GM18951 (cell line): ENCODE measurements around the gene TBL1X.
"Not testable (repeated sequence)": the region's sequence is repeated elsewhere in the genome, so short reads cannot be mapped to it uniquely, and the experiment has no call there.

Experiments used
- POLR2A ChIP-seq: IDR thresholded peaks from 4 replicates; pipeline ENCODE4 v1.6.1; 2011; ENCODE audit warnings: mild to moderate bottlenecking; ENCODE audit not compliant: insufficient read length, insufficient read depth; ENCODE audit errors: extremely low read depth
- in situ Hi-C: fragments of 300-500 bp; cut with MboI; formaldehyde crosslinking; loops from one replicate; pipeline ENCODE4 v1.12.0; 2022; ENCODE audit warnings: low sequenced_read_pairs, mixed read lengths, inconsistent platforms; ENCODE audit not compliant: unreplicated experiment

The TBL1X gene

GRCh38 chrX:9467146-9467545 is 2.3 kb downstream of the TBL1X start:
- no peak for TF ChIP-seq POLR2A
- in situ Hi-C loops, result no loop called here

DNA sequence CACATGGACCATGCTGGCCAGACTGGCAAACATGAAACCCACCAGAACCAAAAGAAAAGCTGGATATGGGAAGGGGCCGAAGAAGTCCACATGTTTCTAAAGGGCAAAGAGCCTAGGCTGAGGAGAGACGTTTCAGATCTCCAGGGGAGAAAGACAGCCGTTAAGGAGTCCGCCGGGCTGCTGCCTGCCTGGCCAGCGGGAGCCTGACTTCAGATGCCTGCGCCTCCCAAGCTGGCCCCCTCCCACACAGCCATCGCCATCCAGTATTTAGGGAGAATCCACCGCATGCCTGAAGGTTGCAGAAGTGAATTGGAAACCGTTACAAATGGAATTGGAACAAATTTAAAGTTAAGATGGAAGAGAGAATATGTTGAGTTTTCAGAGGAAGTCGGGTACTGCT is 2.9 kb downstream of the TBL1X start:
- in situ Hi-C loops, result no loop called here

DNA sequence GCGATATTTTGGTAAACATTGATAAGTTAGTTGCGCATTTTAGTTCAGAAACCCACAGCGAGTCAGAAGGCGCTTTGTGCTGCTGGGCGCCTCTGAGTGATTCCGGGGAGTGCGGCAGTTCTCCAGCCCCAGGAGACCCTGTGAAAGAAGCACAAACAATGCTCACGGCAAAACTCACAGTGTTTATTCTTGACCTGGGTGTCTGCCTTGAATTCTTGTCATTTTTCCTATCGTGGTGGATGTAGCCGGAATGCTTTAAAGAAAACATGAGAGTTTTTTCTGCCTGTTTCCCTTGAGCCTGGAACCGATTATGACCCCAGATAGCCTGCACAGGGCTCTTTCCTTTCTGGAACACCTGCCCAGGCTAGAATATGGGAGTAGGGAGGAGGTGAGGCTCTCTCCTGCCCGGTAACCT is 6.7 kb downstream of the TBL1X start:
- no peak for TF ChIP-seq POLR2A
- in situ Hi-C loops, result no loop called here

More for the DNA sequence above, 2.9 kb downstream of the TBL1X start:
- no peak for TF ChIP-seq POLR2A

- in situ Hi-C loops, result no loop called here
- no peak for TF ChIP-seq POLR2A
These were observed 8.8 kb downstream of the TBL1X start for GRCh38 chrX:9473708-9474107.

GRCh38 chrX:9475417-9475816 is 10.6 kb downstream of the TBL1X start:
- in situ Hi-C loops, result not testable (repeated sequence)

DNA sequence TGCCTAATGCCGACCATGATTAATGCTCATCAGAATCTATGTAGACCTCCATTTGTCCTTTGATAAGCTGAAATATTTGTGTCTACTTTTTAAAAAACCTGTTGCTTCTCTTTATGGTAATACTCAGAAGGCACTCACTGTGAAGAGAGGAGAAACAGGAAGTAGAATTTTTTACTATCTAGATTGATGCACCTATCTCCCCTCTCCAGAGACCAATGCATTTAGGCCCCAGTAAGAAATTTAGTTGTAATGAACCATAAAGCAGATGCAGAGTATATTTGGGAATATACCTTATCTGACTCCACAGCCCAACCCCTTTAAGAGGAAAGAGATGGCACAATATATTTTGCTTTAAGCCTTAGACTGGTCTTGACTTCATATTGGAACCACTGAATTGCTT is 11.1 kb downstream of the TBL1X start:
- in situ Hi-C loops, result no loop called here
- TF ChIP-seq POLR2A, result no peak

- in situ Hi-C loops, result no loop called here
- no peak for TF ChIP-seq POLR2A
These were observed 12.1 kb downstream of the TBL1X start for GRCh38 chrX:9476810-9477575.

DNA sequence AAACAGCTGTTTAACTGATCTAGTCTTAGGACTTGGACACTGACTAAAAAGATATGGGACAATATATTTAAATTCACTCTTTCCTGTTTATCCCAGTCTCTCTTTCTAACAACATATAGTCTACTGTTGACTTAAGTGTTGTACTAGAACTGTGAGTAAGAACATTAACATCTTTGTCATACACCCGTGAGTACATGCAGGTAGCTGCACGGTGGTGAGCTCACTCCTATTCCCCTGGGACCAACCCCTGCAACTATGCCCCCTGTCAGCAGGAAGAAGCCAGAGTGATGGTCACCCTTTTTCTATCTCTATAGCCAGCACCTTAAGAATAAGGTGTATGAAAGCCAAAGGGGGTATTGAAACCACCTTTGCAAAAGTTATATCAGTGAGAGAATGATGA is 17.6 kb downstream of the TBL1X start:
- in situ Hi-C loops, result no loop called here
- no peak for TF ChIP-seq POLR2A

GRCh38 chrX:9482837-9483236 is 18.0 kb downstream of the TBL1X start:
- in situ Hi-C loops, result no loop called here
- no peak for TF ChIP-seq POLR2A

GRCh38 chrX:9483376-9483775 is 18.5 kb downstream of the TBL1X start:
- in situ Hi-C loops, result no loop called here
- TF ChIP-seq POLR2A, result no peak

GRCh38 chrX:9486786-9487387 is 22.0 kb downstream of the TBL1X start:
- in situ Hi-C loops, result no loop called here

DNA sequence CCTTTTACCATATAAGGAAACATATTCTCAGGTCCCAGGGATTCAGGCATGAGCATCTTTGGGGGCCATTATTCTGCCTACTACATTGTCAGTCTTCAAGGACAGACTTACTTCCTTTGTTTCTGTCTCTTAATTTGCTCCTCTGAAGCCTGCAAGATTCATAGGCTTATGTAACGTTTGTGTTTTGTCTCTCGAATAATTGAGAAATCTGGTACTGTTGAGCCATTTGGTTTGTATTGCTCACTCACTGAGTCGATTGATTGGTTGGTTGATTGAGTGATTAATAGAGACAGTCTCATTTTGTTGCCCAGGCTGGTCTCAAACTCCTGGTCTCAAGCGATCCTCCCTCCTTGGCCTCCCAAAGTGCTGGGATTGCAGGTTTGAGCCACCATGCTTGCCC is 23.7 kb downstream of the TBL1X start:
- TF ChIP-seq POLR2A, result no peak
- in situ Hi-C loops, result no loop called here

More at GRCh38 chrX:9486786-9487387, 22.0 kb downstream of the TBL1X start:
- TF ChIP-seq POLR2A, result no peak

GRCh38 chrX:9489234-9489633 is 24.4 kb downstream of the TBL1X start:
- TF ChIP-seq POLR2A, result no peak
- in situ Hi-C loops, result no loop called here

DNA sequence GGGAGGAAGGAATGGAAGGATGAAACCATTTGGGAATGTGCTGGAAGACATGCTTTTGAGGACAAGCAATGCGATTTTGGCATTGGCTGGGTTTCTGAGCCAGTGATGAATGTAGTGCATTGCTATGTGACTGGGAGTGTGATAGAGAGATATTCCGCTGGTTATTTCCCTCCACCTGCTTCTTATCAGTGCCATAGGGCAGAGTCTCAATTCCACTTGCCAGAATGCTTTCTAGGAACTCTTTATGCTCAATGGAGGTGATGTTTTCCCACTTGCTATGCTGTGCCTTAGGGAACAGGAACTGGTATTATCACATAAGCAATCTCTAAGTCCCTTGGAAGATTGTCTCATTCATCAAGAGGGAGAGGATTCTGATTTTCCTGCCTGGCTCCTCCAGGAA is 28.0 kb downstream of the TBL1X start:
- no peak for TF ChIP-seq POLR2A
- in situ Hi-C loops, result no loop called here

DNA sequence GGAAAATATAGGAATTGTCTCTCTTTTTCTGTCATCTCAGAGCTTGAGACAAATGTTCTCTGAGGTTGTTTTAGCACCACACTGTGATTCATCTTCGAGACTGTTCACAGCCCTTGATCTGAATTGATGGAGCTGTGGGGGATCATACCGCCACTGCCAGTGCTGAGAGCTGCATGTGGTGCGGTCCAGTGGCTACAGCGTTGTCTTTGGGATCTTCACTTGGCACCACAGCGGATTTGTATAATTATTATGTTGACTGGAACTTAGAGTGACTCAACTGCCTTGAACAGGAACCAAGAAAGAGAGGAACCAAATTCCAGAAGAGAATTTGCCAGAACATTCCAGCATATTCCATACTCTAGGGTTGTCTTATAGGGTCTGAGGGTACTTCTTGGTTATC is 29.1 kb downstream of the TBL1X start:
- no peak for TF ChIP-seq POLR2A
- in situ Hi-C loops, result no loop called here

- no peak for TF ChIP-seq POLR2A
- in situ Hi-C loops, result no loop called here
These were observed 29.9 kb downstream of the TBL1X start for GRCh38 chrX:9494771-9495170.
